ENCODE data around the gene THOC1.

- TF ChIP-seq CTCF (IDR thresholded peaks at IDR 0.05): no peak
- no peak for TF ChIP-seq ZFX (IDR thresholded peaks at IDR 0.05; ENCODE audit: borderline replicate concordance)
These were observed 4.8 kb upstream of the THOC1 start for GRCh38 chr18:272650-273049.
